Measurements from ENCODE around the gene HAO2.

The HAO2 gene

GRCh38 chr1:119429687-119430086 lies 61.1 kb downstream of the HAO2 start:
- no peak for FAIRE-seq
- no peak for DNase-seq (ENCODE audit: insufficient read length, low spot score)

- FAIRE-seq = no peak
- DNase-seq (ENCODE audit: insufficient read length, low spot score) = no peak
Observed at GRCh38 chr1:119430486-119430885, 61.9 kb downstream of the HAO2 start.

GRCh38 chr1:119431836-119432235 lies 63.3 kb downstream of the HAO2 start:
- DNase-seq (ENCODE audit: insufficient read length, low spot score) (no peak), FAIRE-seq (no peak)

GRCh38 chr1:119435052-119435451 lies 66.5 kb downstream of the HAO2 start:
- FAIRE-seq = no peak

GRCh38 chr1:119438761-119439160 lies 70.2 kb downstream of the HAO2 start:
- DNase-seq (ENCODE audit: insufficient read length, low spot score) = no peak
- FAIRE-seq = no peak

More at GRCh38 chr1:119435052-119435451, 66.5 kb downstream of the HAO2 start:
- no peak for DNase-seq (ENCODE audit: insufficient read length, low spot score)

GRCh38 chr1:119440721-119441307 lies 72.2 kb downstream of the HAO2 start:
- DNase-seq (ENCODE audit: insufficient read length, low spot score) (no peak), FAIRE-seq (no peak)

GRCh38 chr1:119442756-119443155 lies 74.2 kb downstream of the HAO2 start:
- FAIRE-seq = no peak
- DNase-seq (ENCODE audit: insufficient read length, low spot score) = no peak

All from HTR-8/SVneo (cell line).